GM19239 (cell line): ENCODE data around the gene DAGLB.

Experiments
- DNase-seq: peaks from one replicate; pipeline ENCODE4 v3.0.0; 2011; ENCODE audit warnings: low spot score; ENCODE audit not compliant: insufficient read length
- FAIRE-seq: peaks from 2 replicates; lab custom pipeline; 2011; peaks lifted over from hg19 to GRCh38; lab: Jason Lieb, UNC

DAGLB gene, protein sequence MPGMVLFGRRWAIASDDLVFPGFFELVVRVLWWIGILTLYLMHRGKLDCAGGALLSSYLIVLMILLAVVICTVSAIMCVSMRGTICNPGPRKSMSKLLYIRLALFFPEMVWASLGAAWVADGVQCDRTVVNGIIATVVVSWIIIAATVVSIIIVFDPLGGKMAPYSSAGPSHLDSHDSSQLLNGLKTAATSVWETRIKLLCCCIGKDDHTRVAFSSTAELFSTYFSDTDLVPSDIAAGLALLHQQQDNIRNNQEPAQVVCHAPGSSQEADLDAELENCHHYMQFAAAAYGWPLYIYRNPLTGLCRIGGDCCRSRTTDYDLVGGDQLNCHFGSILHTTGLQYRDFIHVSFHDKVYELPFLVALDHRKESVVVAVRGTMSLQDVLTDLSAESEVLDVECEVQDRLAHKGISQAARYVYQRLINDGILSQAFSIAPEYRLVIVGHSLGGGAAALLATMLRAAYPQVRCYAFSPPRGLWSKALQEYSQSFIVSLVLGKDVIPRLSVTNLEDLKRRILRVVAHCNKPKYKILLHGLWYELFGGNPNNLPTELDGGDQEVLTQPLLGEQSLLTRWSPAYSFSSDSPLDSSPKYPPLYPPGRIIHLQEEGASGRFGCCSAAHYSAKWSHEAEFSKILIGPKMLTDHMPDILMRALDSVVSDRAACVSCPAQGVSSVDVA

DNA sequence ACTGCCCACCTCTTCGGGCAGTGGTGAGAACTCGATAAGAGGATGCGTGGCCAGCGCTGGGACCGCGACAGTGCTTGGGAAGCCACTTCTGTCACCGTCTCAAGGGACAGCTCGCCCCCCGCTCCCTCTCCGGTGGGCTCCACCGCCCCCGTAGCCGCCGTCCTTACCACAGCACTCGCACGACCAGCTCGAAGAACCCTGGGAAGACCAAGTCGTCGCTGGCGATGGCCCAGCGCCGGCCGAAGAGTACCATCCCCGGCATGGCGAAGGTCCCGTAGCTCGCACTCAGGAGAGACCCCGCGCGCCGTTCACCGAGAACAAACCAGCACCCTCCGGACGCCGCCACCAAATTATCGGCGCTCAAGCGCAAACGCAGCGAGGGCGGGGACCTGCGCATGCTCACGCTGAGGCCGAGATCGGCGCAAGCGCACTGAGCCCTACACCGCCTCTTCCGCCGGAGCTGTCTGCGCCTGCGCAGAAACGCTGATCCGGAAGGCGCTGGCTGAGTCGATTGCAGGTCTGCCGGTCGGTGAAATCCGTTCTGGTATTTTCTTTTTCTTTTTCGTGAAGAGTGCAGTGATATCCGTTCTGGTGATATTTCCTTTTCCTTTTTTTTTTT lies at the start of gene DAGLB:
Gene DAGLB (minus strand): TSS at position 374 of the 619 bp plus-strand sequence. CDS start 112 bp downstream, at position 262.
- DNase-seq (peak; percentile 87), FAIRE-seq (peak; percentile 93)

DNA sequence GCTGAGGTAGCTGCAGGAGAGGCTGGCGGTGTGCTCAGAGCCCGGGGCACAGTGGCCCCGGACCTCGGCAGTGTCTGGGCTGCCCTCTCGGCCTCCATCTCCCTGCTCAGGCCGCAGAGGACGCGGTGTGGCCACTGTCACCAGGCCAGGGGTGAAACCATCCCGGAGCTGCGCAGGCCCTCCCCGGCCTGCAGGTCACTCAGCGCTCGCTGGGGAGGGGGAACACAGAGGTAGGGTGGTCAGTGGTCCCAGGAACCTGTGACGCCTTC lies 49.8 kb upstream of the DAGLB start:
- FAIRE-seq (no peak), DNase-seq (no peak)

DNA sequence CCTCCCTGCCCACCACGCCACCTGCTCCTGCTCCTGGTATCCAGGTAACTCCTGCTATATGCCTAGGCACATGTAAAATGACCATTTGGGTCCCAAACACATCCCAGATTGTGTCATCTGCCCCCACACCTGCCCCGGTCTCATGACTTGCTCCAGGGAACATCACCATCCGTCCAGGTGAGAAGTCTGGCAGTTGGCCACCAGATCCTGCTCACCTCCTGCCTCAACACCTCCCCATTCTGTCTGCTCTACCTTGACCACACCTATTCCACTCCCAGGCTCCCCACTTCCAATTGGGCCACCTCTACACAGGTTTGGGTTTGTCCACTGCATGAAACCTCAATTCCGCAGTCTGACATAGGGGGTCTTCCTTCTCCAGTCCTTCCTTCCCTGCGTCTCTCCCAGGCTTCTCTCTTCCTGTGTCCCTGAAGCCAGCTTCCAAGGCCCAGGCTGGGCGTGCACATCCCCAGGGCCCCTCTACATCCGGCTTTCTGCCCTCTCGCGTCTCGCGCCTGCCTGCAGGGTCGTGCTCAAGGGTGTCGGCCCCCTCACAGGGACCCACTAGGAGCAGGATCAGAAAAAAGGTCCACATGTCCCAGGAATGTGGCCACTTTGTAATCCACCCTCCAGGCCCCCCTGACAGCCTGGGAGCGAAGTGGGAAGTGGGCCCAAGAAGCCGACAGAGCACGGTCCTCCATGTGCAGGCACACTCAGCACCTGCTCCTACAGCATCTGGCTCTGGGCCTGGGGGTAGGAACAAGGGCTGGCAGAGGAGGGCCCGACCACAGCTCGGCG lies 49.3 kb upstream of the DAGLB start:
- DNase-seq (no peak), FAIRE-seq (no peak)

DNA sequence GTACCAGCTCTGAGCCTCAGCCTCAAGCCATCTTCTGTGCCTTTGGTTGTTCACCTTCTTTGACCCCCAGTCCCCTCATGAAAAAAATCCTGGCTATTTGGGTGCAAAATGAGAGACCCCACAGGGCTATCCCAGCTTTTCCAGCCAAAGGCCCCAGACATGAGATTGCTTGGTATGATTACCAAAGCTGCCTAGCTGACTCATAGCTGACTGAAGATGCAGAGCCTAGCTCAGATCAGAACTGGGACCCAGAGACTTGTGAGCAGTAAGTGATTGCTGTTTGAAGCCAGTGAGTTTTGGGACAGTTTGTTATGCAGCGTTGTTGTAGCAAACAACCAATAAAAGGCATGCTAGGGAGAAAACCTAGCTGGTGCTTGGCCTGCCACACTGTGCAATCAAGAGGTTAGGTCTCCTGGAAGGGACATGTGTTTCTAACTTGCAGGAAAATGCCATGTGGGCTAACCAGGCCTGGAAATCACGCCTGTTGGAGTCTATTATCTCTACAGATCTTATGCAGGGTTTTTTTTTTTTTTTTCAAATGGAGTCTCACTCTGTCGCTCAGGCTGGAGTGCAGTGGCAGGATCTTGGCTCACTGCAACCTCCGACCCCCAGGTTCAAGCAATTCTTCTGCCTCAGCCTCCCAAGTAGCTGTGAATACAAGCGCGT lies 48.0 kb upstream of the DAGLB start:
- FAIRE-seq: no peak

DNA sequence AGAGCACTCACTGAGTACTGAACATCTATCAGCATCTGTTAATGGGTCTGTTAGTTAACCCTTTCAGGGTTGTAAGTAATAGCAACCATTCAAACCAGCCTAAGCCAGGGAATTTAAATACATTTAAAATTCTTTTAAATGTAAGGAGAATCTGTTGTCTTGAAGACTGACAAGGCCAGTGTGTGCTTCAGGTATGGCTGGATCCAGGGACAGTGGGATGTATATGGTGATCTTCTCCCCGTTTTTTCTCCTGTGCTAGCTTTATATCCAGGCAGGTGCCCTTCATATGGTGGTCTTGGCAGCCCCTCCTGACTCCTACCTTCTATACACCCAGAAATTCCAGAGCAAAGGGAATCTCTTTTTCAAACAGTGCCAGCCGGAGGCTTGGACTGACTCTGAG lies 46.6 kb upstream of the DAGLB start:
- FAIRE-seq (no peak), DNase-seq (no peak)

More for the DNA sequence above, 48.0 kb upstream of the DAGLB start:
- no peak for DNase-seq

DNA sequence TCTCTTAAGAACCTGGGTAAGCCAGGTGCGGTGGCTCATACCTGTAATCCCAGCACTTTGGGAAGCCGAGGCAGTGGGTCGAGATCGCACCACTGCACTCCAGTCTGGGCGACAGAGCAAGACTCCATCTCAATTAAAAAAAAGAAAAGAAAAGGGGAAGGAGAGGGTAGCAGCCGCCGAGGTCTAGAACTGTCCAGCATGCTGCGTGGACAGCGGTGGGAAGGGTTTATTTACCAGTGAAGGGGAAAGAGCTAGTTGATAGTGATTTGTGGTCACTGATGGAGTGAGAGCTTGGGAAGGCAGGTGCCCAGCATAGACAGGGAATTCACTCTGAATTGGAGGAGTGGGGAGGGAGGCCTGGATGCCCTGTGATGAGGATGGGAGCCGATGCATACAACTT lies 43.4 kb upstream of the DAGLB start:
- no peak for FAIRE-seq
- DNase-seq: no peak

DNA sequence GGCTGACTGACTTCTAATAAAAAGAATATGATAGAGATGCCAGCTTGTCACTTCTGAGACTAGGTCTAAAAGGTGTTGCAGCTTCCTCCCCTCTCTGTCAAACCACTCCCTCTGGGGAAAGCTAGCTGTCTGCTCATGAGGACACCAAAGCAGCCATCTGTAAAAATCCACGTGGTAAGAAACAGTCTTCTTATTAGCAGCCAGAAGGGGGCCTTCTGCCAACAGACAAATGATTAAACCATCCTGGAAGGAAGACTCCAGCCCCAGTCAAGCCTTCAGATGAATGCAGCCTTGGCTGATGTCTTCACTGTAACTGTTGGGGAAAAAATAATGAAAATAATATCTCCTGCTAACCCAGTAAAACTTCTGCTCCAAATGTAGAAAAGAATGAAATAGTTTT lies 41.9 kb upstream of the DAGLB start:
- FAIRE-seq: no peak
- no peak for DNase-seq

DNA sequence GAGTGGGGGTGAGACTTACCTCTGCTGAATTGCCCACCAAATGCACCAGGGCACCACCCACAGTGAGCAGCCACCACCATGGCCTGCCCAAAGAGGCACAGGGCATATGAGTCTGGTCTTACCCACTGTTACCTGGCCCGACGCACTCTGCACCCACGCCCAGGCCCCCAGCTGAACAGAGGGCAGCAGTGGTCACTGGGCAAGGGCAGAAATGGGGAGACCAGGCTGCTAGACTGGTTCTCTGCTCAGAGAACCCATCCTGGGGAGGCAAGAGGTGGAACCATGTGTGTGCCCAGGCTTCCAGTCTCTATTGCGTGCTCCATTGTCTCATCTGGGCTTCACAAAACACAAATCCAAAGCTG lies 39.4 kb upstream of the DAGLB start:
- FAIRE-seq (no peak), DNase-seq (no peak)

DNA sequence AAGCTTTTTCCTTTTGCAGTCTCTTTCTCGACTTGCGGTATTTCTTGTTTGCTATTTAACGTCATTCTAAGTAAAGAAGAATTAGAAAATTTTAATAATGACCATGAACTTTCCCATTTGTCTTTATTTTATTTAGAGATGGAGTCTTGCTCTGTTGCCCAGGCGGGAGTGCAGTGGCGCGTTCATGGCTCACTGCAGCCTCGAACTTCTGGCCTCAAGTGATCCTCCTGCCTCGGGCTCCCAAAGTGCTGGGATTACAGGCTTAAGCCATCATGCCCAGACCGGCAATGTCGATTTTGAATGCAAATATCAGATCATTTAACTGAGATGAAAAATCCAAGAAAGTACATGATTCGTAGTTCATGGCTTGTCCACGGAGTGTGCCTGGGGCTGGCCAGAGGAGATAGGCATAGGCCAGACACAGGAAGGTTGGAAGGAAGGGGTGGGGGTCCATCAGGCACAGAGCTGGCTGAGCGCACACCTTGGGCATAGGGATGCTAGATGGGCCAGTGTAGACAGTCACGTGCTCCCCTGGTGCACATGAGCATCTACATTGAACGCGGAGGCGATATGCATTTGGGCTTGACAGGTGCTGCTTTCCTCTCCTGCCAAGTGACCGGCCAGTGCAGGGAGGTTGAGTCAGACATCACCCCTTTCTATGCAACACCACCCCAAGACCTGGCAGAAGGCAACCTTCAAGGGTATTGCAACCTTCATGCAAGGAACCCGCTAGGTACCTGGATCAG lies 38.9 kb upstream of the DAGLB start:
- FAIRE-seq (no peak), DNase-seq (no peak)

DNA sequence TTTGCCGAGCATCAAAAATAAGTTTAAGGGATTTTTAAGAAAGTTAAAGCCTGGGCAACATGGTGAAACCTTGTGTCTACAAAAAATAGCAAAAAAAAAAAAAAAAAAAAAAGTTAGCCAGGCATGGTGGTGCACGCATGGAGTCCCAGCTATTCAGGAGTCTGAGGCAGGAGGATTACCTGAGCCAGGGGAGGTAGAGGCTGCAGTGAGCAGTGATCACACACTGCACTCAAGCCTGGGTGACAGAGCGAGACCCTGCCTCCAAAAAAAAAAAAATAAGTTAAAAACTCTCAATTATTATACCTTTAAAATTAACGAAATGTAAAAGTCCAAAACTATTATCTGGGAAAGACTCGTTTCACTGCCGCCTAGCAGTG lies 35.0 kb upstream of the DAGLB start:
- DNase-seq (no peak), FAIRE-seq (no peak)

DNA sequence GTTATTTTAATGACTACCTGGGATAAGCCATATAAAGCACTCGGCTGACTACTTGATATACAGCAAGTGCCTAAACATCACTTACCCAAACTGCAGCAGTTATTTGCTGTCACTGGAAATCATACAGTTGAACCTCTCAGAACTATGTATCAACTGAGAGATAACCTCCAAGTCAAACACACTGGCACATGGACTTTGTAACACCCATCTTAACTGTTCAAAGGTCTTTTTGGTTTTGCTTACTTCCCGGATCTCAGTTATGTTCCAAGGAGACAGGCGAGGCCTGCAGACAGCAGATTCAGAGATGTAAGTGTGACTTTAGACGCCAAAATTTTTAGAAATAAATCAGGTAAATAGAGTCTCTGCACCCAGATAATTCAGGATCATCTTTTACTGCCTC lies 34.6 kb upstream of the DAGLB start:
- DNase-seq (no peak), FAIRE-seq (no peak)

DNA sequence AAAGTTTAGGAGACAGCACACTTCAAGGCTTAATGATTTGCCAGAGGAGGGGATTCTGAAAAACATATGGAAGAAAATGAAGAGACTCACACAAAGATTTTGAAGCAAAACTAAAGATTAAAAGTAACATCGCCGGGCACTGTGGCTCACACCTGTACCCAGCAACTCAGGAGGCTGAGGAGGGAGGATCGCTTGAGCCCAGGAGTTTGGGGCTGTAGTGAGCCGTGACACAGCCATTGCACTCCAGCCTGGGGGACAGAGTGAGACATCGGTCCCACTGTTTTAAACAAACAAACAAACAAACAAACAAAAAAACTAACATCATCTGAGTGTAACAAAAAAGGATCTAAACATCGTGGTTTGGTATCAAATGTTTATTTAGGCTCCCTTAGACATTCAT lies 33.7 kb upstream of the DAGLB start:
- FAIRE-seq: no peak

DNA sequence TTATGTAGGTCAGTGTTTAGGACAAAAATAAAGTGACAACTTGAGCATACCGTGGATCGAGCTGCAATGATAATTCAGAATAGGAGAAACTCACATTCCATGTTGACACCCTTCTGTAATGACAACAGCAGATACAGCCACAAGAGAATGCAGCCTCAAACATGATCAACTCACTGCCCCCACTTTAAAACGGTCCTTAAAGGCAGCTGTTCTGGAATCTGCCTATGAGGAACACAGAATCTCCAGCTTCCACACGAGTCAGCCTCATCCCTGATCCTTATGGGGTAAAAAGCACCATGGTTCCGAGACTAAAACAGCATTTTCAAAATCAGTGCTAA lies 32.5 kb upstream of the DAGLB start:
- FAIRE-seq (peak; percentile 35), DNase-seq (no peak)

More for the DNA sequence above, 33.7 kb upstream of the DAGLB start:
- DNase-seq: no peak

DNA sequence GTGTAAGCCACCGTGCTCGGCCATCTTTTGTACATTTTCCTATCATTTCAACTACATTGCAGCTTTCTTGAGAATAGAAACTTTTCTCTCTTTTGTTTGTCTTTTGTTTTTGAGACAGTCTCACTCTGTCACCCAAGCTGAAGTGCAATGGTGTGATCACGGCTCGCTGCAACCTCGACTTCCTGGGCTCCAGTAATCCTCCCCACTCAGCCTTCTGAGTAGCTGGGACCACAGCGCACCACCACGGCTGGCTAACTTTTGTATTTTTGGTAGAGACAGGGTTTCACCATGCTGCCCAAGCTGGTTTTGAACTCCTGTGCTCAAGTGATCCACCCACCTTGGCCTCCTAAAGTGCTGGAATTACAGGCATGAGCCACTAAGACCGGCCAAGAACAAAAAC lies 31.3 kb upstream of the DAGLB start:
- DNase-seq: no peak
- FAIRE-seq: no peak

DNA sequence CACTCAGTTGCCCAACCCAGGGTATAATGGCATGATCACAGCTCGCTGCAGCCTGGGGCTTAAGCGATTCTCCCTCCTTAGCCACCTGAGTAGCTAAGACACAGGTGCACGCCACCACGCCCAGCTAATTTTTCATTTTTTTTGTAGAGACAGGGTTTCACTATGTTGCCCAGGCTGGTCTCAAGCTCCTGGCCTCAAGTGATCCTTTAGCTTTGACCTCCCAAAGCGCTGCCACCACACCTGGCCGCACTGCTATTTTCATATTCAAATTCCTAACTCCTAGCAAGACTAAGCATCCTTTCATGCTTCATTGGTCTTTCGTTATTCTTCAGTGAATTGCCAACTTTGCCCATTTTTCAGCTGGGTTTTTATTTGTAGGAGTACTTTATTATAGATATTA lies 30.4 kb upstream of the DAGLB start:
- FAIRE-seq (no peak), DNase-seq (no peak)

DNA sequence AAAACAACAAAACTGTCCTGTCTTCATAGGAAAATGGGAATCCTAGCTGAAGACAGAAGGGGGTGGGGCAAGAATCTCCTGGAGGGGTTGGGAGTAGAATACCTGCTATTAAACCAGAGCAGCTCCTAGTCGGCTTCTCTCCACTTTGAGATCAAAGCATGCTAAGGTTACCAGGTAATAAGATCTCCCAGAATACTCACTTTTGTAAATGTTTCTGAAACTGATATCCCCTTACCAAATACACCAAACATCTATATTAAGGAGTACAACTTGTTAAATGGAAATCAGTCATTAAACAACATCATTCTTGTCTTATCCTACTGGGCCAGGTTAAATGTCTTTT lies 29.5 kb upstream of the DAGLB start:
- FAIRE-seq: no peak
- no peak for DNase-seq

DNA sequence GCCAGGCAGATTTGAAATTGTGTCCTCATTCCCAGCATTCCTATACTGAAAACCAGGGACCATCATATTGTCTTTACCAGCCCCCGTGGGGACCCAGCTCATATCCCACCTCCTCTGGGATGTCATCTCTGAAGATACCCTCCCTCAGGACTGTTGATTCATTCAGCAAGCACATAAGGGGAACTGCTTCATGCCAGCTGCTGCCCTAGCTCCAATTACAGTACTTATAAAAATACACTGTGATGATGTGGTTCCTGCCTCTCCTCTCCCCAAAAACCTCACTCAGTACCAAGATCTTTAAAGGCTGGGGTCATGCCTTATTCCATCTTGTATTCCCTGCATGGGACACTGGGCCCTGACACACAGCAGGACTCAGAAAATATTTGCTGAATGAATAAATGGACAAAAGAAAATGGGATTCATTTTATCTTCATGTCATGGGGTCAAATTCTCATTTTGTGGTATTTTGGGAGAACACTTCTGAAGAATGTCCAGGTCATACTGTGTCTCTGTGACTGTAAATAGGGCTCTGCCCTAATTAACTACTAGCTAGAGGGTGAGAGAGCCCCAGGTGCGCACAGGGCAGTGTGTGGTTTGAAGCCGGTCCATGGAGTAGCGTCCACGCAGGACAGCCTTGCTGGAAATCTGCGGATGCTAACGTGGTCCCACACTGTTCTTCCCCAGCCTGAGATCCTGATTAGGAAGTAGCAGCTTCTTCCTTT lies 29.0 kb upstream of the DAGLB start:
- DNase-seq (no peak), FAIRE-seq (no peak)

DNA sequence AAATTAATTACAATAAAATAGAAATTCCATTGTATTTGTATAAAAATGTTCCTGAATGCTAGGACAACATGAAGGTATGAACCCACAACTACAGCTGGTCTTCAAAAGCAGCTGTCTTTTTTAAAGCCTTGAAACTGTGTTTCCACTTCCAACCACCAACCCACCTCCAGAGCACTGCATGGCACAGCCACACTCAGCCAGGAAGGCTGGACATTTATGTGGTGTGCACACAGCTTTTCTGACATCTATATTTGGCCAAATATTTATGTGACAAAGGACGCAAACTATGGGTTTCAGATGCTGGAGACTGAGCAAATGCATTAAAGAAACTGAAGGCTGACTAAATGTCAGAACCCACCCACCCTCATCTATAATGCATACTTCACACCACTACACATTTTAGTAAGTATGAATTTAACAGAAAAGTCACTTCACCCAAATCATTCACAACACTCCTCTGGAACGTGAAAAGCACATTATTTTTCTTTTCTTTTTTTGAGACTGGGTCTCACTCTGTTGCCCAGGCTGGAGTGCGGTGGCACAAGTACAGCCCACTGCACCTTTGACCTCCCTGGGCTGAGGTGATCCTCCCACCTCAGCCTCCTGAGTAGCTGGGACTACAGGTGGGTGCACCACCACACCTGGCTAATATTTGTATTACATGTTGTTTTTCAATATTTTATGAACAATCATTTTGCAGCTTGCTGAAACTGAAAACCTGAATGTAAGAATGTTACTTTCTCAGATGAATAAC lies 27.9 kb upstream of the DAGLB start:
- no peak for DNase-seq
- FAIRE-seq: no peak

DNA sequence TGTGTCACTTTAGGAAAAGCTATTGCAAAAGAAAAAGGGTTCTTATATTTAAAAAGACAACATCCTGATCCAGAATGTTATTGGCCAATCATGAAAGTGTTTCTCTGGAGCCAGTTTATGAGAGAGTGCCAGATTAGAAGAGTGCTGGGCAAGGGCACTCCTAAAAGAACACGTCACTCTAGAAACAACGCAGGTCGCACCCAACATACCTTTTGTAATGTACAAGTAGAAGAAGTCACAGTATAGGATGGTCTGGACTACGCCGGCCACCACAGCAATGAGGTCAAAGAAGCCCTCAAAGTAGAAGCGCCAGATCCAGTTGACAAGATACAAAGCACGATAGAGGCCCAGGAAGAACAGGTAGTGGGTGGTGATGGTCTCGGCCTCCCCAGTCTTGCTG lies 18.1 kb upstream of the DAGLB start:
- DNase-seq (no peak), FAIRE-seq (no peak)
